ENCODE data around the gene GATA2. TPM values are rescaled to one million over a fixed set of nuclear protein-coding genes. Genes with fewer than 3 reads are reported as not detected.

GATA2 gene
- total RNA-seq, 1 experiment from 2014 or later, result 12.5 TPM

DNA sequence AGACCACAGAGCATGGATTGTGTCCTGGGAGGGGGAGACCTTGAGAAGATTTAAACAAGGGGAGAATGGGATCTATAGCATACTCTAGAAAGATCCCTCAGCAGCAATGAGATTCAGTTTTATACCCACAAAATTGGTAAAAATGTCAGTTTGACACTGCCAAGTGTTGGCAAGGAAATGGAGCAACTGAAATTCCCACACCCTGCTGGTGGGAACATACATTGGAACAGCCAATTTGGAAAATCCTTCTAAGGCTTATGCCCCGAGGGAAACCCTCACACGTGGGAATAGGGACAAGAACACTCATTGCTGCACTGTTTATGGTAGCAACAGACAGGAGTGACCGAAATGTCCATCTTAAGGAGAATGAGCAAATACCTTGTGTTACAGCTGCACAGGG lies 21.3 kb downstream of the GATA2 start:
- peaks cover 7% of the 10 kb centered on the region for H3K27me3 Mint-ChIP-seq (ENCODE audit: insufficient read depth, unreplicated experiment)
- BruUV-seq (replicated peaks), result no TSS peak
- Histone ChIP-seq H3K36me3 (ENCODE audit: control insufficient read depth, insufficient read depth, low read length) (no peaks in the 10 kb centered on the region), H3K27me3 (replicated peaks; ENCODE audit: control insufficient read depth, insufficient read depth, low read length) (no peaks in the 10 kb centered on the region; the same call in 1 of the 2 replicates), H3K4me1 (no peaks in the 10 kb centered on the region), H3K4me3 (ENCODE audit: low read depth, low read length) (no peak overlapping the region), H3K9me3 (no peaks in the 10 kb centered on the region)
- no peaks in the 10 kb centered on the region for H3K36me3 Mint-ChIP-seq (ENCODE audit: insufficient read depth, unreplicated experiment)
- CTCF ChIA-PET, result no interaction called here
- H3K9me3 Mint-ChIP-seq (ENCODE audit: unreplicated experiment), result no peaks in the 10 kb centered on the region
- no peak for DNase-seq
- H3K4me1 Mint-ChIP-seq (ENCODE audit: low read depth, unreplicated experiment), result no peaks in the 10 kb centered on the region
- no peak overlapping the region for H3K27ac Mint-ChIP-seq (ENCODE audit: unreplicated experiment)
- H3K4me3 Mint-ChIP-seq (ENCODE audit: unreplicated experiment), result no peak overlapping the region
- TF ChIP-seq, protein P1, sequence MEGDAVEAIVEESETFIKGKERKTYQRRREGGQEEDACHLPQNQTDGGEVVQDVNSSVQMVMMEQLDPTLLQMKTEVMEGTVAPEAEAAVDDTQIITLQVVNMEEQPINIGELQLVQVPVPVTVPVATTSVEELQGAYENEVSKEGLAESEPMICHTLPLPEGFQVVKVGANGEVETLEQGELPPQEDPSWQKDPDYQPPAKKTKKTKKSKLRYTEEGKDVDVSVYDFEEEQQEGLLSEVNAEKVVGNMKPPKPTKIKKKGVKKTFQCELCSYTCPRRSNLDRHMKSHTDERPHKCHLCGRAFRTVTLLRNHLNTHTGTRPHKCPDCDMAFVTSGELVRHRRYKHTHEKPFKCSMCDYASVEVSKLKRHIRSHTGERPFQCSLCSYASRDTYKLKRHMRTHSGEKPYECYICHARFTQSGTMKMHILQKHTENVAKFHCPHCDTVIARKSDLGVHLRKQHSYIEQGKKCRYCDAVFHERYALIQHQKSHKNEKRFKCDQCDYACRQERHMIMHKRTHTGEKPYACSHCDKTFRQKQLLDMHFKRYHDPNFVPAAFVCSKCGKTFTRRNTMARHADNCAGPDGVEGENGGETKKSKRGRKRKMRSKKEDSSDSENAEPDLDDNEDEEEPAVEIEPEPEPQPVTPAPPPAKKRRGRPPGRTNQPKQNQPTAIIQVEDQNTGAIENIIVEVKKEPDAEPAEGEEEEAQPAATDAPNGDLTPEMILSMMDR (IDR thresholded peaks at IDR 0.05; ENCODE audit: insufficient read depth in 1 of 2, low read depth in 1 of 2, low read length in 1 of 2, severe bottlenecking in 1 of 2, unreplicated experiment in 1 of 2), result no peak
- POLR2A ChIA-PET, result no interaction called here
- intact Hi-C loops (cut with micrococcal nuclease; ENCODE audit: unreplicated experiment), result no loop called here

DNA sequence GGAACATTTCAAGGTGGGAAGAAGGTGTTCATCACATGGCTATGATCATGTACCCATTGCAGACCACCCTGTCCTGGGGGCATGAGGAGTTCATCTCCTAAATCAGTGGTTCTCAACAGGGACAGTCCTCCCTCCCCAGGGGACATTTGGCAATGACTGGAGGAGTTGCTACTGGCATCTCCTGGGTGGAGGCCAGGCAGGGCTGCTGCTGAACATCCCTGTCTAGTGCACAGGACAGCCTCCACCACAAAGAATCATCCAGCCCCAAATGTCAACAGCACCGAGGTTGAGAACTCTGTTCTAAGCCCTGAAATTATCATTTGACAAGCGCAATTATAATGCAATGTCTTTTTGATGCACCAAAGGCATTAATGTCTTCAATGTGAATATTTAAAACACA lies 21.9 kb downstream of the GATA2 start:
- TF ChIP-seq, protein P1 (IDR thresholded peaks at IDR 0.05; ENCODE audit: insufficient read depth in 1 of 2, low read depth in 1 of 2, low read length in 1 of 2, severe bottlenecking in 1 of 2, unreplicated experiment in 1 of 2), result no peak
- Histone ChIP-seq H3K27me3 (replicated peaks; ENCODE audit: control insufficient read depth, insufficient read depth, low read length) (no peaks in the 10 kb centered on the region; the same call in 1 of the 2 replicates), H3K36me3 (ENCODE audit: control insufficient read depth, insufficient read depth, low read length) (no peaks in the 10 kb centered on the region), H3K4me3 (ENCODE audit: low read depth, low read length) (no peak overlapping the region), H3K4me1 (no peaks in the 10 kb centered on the region), H3K9me3 (no peaks in the 10 kb centered on the region)
- POLR2A ChIA-PET, result no interaction called here
- H3K36me3 Mint-ChIP-seq (ENCODE audit: insufficient read depth, unreplicated experiment), result no peaks in the 10 kb centered on the region
- no peak overlapping the region for H3K27ac Mint-ChIP-seq (ENCODE audit: unreplicated experiment)
- no peak for DNase-seq
- CTCF ChIA-PET, result no interaction called here
- no peak overlapping the region for H3K4me3 Mint-ChIP-seq (ENCODE audit: unreplicated experiment)
- H3K9me3 Mint-ChIP-seq (ENCODE audit: unreplicated experiment), result no peaks in the 10 kb centered on the region
- H3K4me1 Mint-ChIP-seq (ENCODE audit: low read depth, unreplicated experiment), result no peaks in the 10 kb centered on the region
- BruUV-seq (replicated peaks), result no TSS peak
- H3K27me3 Mint-ChIP-seq (ENCODE audit: insufficient read depth, unreplicated experiment), result peaks cover 10% of the 10 kb centered on the region
- intact Hi-C loops (cut with micrococcal nuclease; ENCODE audit: unreplicated experiment), result no loop called here

DNA sequence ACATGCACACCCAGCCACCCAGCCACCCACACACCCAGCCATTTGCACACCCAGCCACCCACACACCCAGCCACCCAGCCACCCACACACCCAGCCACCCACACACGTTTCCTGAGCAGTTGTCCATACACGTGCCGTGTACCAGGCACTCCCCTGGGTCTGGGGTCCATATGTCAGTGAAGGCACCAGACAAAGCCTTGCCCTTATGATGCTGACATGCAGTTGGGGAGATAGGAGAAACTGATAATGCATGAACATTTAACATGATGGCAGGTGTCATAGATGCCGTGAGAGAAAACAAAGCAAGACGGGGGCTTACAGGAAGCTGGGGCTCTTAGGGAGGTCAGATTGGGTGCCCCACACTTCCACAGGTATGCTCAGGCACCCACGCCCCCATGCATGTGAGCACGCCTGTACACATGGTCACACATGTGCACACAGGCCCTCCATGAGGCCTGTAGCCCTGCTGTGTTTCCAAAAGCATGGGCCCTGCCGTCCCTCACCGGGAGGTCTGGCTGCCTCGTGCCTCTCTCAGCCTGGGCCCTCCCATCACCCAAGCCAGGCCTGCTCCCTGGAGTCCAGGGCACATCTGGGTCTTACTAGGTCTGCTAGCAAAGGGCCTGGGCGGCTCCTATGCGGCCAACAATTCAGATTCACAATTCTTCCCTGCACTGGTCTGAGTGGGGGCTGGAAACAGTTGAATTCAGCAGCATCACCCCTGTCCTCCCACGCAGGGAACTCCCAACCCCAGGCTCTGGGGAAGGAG lies 22.7 kb downstream of the GATA2 start:
- H3K4me3 ChIP-seq (ENCODE audit: low read depth, low read length), result no peak overlapping the region
- H3K4me3 Mint-ChIP-seq (ENCODE audit: unreplicated experiment), result no peak overlapping the region
- DNase-seq, result no peak
- no peaks in the 10 kb centered on the region for H3K36me3 ChIP-seq (ENCODE audit: control insufficient read depth, insufficient read depth, low read length)
- no peaks in the 10 kb centered on the region for H3K4me1 Mint-ChIP-seq (ENCODE audit: low read depth, unreplicated experiment)
- no peaks in the 10 kb centered on the region for H3K9me3 Mint-ChIP-seq (ENCODE audit: unreplicated experiment)
- no TSS peak for BruUV-seq (replicated peaks)
- no peaks in the 10 kb centered on the region for H3K4me1 ChIP-seq
- no peak overlapping the region for H3K27ac Mint-ChIP-seq (ENCODE audit: unreplicated experiment)
- no peaks in the 10 kb centered on the region for H3K9me3 ChIP-seq
- POLR2A ChIA-PET, result no interaction called here
- intact Hi-C loops (cut with micrococcal nuclease; ENCODE audit: unreplicated experiment), result no loop called here
- CTCF ChIA-PET, result no interaction called here
- no peaks in the 10 kb centered on the region; the same call in 1 of the 2 replicates for H3K27me3 ChIP-seq (replicated peaks; ENCODE audit: control insufficient read depth, insufficient read depth, low read length)
- no peaks in the 10 kb centered on the region for H3K36me3 Mint-ChIP-seq (ENCODE audit: insufficient read depth, unreplicated experiment)
- peaks cover 17% of the 10 kb centered on the region for H3K27me3 Mint-ChIP-seq (ENCODE audit: insufficient read depth, unreplicated experiment)
- TF ChIP-seq, protein P1 (IDR thresholded peaks at IDR 0.05; ENCODE audit: insufficient read depth in 1 of 2, low read depth in 1 of 2, low read length in 1 of 2, severe bottlenecking in 1 of 2, unreplicated experiment in 1 of 2), result no peak

Measured in Caco-2 (cell line).